ENCODE data around the gene FGD6. TPM values are rescaled to one million over a fixed set of nuclear protein-coding genes. Genes with fewer than 3 reads are reported as not detected.

The FGD6 gene
- total RNA-seq, 1 donor from 2014 or later: 14.1 TPM

DNA sequence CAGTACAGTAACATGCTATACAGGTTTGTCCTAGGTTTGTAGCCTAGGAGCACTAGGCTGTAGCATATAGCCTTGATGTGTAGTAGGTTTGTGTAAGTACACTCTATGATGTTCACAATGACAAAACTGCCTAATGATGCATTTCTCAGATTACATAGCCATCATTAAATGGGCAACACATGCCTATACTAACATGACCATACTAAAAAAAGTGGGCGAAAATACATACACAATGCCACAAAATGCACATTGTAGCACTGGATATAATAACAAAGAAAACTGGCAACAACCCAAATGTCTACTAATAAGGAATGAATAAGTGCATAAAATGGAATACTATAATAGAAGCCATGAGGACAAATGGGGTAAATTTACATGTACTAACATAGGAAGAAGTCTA, 182.5 kb downstream of the FGD6 start:
- DNase-seq (ENCODE audit: extremely low read depth, low read depth, low spot score): no peak

Other genes starting within 250 kb of the FGD6 start
- 117 and 179 TPM in 2 replicates for gene NDUFA12, start 213.8 kb downstream of the FGD6 start, total RNA-seq
- 15.6 and 39.1 TPM in 2 replicates for gene NR2C1, start 143.8 kb downstream of the FGD6 start, total RNA-seq
- gene VEZT, start 340 bp upstream of the FGD6 start, total RNA-seq: 70.5 and 70.6 TPM in 2 replicates